Parathyroid adenoma (tissue), 2 donors: ENCODE data around the gene MRPL33.

Experiments used
- H2AFZ ChIP-seq: fragments of 300-600 bp; sonication (generic); one replicate; pipeline ENCODE4 v1.7.0; 2017; ENCODE audit warnings: antibody characterized with exemption, mild to moderate bottlenecking
- H3K27ac ChIP-seq: fragments of 300-600 bp; sonication (generic); one replicate; pipeline ENCODE4 v1.7.0; 2017
- H3K27me3 ChIP-seq: fragments of 300-600 bp; sonication (generic); one replicate; pipeline ENCODE4 v1.7.0; 2017; ENCODE audit warnings: low read length; ENCODE audit not compliant: control insufficient read depth, insufficient read depth
- H3K36me3 ChIP-seq: fragments of 300-600 bp; sonication (generic); one replicate; pipeline ENCODE4 v1.7.0; 2017; ENCODE audit warnings: low read length; ENCODE audit not compliant: control insufficient read depth, insufficient read depth
- H3K4me1 ChIP-seq: fragments of 300-600 bp; sonication (generic); one replicate; pipeline ENCODE4 v1.7.0; 2017; ENCODE audit warnings: control low read depth
- H3K4me2 ChIP-seq: fragments of 300-600 bp; sonication (generic); one replicate; pipeline ENCODE4 v1.7.0; 2017; ENCODE audit warnings: low read length
- H3K4me3 ChIP-seq: fragments of 300-600 bp; sonication (generic); one replicate; pipeline ENCODE4 v1.7.0; 2017; ENCODE audit warnings: low read depth, low read length
- H3K79me2 ChIP-seq: fragments of 300-600 bp; sonication (generic); one replicate; pipeline ENCODE4 v1.7.0; 2017; ENCODE audit warnings: control low read depth
- H3K9ac ChIP-seq: fragments of 300-600 bp; sonication (generic); one replicate; pipeline ENCODE4 v1.7.0; 2017; ENCODE audit warnings: mild to moderate bottlenecking
- H3K9me3 ChIP-seq: fragments of 300-600 bp; sonication (generic); one replicate; pipeline ENCODE4 v1.7.0; 2017; ENCODE audit warnings: low read length; ENCODE audit not compliant: control insufficient read depth
- TF ChIP-seq, protein P1 (sequence below): fragments of 300-600 bp; sonication (generic); IDR thresholded peaks from one replicate; pipeline ENCODE4 v1.7.0; 2017; ENCODE audit warnings: antibody characterized with exemption, mild to moderate bottlenecking
- donor health status: primary hyperparathyroidism.

The MRPL33 gene

DNA sequence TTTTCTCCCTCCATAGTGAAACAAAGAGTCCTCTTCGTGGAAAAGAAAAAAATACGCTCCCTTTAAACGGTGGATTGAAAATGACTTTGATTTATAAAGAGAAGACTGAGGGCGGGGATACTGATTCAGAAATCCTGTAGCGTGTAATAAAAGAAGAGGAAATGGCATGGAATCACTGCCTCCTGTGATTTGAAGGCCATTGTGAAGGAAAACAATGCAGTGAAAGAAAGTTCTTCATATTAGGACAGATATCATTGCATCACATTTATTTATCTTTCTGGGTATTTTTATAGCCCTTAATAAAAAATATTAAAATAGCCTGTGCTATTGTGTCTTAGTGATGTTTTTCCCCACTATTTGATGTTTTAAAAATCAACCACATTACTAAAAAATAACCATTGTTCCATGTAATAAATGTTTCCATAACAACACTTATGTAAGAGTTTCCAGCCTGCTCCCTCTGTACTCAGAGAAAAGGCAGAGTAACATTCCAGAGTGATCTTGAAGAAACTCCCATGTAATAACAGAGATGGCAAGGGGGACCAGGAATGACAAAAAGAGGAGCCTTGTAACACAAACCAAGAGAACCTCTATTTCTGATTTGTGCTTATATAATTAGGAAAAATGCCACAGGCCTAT is 8.0 kb downstream of the MRPL33 start:
- TF ChIP-seq, protein P1, sequence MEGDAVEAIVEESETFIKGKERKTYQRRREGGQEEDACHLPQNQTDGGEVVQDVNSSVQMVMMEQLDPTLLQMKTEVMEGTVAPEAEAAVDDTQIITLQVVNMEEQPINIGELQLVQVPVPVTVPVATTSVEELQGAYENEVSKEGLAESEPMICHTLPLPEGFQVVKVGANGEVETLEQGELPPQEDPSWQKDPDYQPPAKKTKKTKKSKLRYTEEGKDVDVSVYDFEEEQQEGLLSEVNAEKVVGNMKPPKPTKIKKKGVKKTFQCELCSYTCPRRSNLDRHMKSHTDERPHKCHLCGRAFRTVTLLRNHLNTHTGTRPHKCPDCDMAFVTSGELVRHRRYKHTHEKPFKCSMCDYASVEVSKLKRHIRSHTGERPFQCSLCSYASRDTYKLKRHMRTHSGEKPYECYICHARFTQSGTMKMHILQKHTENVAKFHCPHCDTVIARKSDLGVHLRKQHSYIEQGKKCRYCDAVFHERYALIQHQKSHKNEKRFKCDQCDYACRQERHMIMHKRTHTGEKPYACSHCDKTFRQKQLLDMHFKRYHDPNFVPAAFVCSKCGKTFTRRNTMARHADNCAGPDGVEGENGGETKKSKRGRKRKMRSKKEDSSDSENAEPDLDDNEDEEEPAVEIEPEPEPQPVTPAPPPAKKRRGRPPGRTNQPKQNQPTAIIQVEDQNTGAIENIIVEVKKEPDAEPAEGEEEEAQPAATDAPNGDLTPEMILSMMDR: no peak
- Histone ChIP-seq H3K4me1 (no peaks in the 10 kb centered on the region), H3K27ac (peak overlapping the region; percentile 59), H3K9me3 (no peaks in the 10 kb centered on the region), H3K9ac (no peak overlapping the region), H3K4me2 (no peak overlapping the region), H3K27me3 (no peaks in the 10 kb centered on the region), H3K79me2 (peaks cover 7% of the 10 kb centered on the region), H3K4me3 (no peak overlapping the region), H2AFZ (no peak overlapping the region), H3K36me3 (no peaks in the 10 kb centered on the region)

DNA sequence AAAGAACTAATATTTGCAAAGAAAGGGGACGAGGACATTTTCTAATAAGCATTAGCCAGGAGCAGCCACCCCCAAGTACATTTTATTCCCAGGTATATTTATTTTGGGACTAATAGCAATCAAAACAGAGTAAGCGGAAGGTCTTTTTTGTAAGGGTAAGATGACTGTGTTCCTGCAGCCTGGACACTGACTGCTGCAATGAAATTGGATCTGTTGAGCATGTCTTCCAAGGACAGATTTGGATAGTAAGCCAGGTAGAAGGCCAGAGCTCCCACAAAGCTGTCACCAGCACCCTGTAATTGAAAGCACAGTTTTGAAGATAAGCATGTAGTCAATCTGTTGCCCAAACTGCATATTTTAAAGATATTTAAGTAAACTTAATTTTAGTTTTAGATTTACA is 10.0 kb downstream of the MRPL33 start:
- Histone ChIP-seq H3K4me2 (no peak overlapping the region), H3K79me2 (peaks cover 5% of the 10 kb centered on the region), H2AFZ (no peak overlapping the region), H3K27me3 (no peaks in the 10 kb centered on the region), H3K4me3 (no peak overlapping the region), H3K9me3 (no peaks in the 10 kb centered on the region), H3K36me3 (no peaks in the 10 kb centered on the region), H3K27ac (no peak overlapping the region), H3K9ac (no peak overlapping the region), H3K4me1 (no peaks in the 10 kb centered on the region)
- TF ChIP-seq, protein P1: no peak

DNA sequence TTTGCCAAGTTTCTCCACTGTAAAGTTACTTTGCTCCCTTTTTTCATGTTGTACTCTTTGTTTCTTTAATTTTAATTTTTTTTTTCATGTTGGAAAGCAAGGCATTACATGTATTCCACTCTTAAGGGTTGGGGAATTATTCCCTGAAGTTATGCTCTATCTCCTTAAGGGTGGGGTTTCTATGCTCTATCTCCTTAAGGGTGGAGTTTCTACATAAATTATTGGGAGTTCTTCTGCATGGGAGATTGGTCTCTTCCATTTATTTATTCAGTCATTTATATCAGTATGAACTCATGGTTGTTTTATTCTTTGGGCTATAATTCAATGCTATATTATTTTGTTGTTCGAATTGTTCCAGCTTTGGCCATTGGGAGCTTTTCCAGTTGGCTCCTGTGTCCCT is 11.2 kb downstream of the MRPL33 start:
- Histone ChIP-seq H2AFZ (no peak overlapping the region), H3K36me3 (no peaks in the 10 kb centered on the region), H3K9me3 (no peaks in the 10 kb centered on the region), H3K27ac (no peak overlapping the region), H3K4me2 (no peak overlapping the region), H3K4me1 (no peaks in the 10 kb centered on the region), H3K79me2 (peaks cover 2% of the 10 kb centered on the region), H3K4me3 (no peak overlapping the region), H3K9ac (no peak overlapping the region), H3K27me3 (no peaks in the 10 kb centered on the region)
- TF ChIP-seq, protein P1: no peak

DNA sequence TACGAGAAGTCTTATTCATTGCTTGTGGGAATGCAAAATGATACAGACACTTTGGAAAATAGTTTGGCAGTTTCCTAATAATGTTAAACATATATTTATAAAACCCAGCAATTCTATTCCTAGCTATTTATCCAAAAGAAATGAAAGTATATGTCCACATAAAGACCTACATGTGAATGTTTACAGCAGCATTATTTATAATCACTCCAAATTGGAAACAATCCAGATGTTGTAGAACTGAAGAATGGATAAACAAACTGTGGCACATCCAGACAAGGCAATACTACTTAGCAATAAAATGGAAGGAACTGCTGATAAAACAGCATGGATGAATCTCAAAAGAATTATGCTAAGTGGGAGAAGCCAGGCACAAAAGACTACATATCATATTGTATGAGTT is 19.3 kb downstream of the MRPL33 start:
- H3K4me2 ChIP-seq: no peak overlapping the region
- H3K9me3 ChIP-seq: no peaks in the 10 kb centered on the region
- H3K9ac ChIP-seq: no peak overlapping the region
- TF ChIP-seq, protein P1: no peak
- no peaks in the 10 kb centered on the region for H3K27me3 ChIP-seq
- H3K4me1 ChIP-seq: no peaks in the 10 kb centered on the region
- H3K36me3 ChIP-seq: no peaks in the 10 kb centered on the region
- H2AFZ ChIP-seq: no peak overlapping the region
- H3K4me3 ChIP-seq: no peak overlapping the region
- H3K79me2 ChIP-seq: no peaks in the 10 kb centered on the region
- no peak overlapping the region for H3K27ac ChIP-seq

DNA sequence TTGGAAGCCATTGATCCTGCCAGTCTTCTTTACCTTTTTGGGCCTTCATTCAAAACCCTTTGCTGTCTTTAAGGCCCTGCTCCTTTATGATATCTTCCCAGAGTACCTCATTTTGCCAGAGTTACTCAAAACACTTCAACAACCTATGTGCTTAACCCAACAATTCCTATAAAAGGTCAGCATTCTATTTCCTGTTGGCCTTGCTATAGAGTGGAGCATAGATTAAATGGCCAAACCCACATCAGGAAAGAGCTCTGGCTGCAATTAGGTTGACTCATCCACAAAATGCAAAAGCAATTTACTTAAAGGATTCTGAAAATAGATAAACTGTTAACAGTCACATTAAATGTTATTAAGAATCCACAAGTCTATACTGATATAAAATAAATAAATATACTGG is 21.2 kb downstream of the MRPL33 start:
- Histone ChIP-seq H2AFZ (no peak overlapping the region), H3K4me2 (no peak overlapping the region), H3K4me1 (no peaks in the 10 kb centered on the region), H3K9me3 (no peaks in the 10 kb centered on the region), H3K4me3 (no peak overlapping the region), H3K27me3 (no peaks in the 10 kb centered on the region), H3K27ac (no peak overlapping the region), H3K36me3 (no peaks in the 10 kb centered on the region), H3K9ac (no peak overlapping the region), H3K79me2 (no peaks in the 10 kb centered on the region)
- TF ChIP-seq, protein P1: no peak
